GM06990 (cell line): Measurements from ENCODE around the gene DBF4B.

Experiments
- DNase-seq: peaks from one replicate; pipeline ENCODE4 v3.0.0-alpha.2; 2011; ENCODE audit not compliant: insufficient read length; ENCODE audit errors: extremely low read depth
- H3K27me3 ChIP-seq: replicated peaks from 2 replicates; pipeline ENCODE4 v1.6.0; 2011; ENCODE audit warnings: low read length; ENCODE audit not compliant: control insufficient read depth, insufficient read depth
- H3K36me3 ChIP-seq: 2 replicates; pipeline ENCODE4 v1.5.1; 2011; ENCODE audit warnings: low read length; ENCODE audit not compliant: control insufficient read depth, insufficient read depth
- H3K4me3 ChIP-seq: replicated peaks from 2 replicates; pipeline ENCODE4 v1.5.1; 2011; ENCODE audit warnings: low read depth, mild to moderate bottlenecking, control low read depth, low read length
- CTCF ChIP-seq: IDR thresholded peaks from 2 replicates; pipeline ENCODE4 v1.5.1; 2011; ENCODE audit warnings: low read length, control low read depth, mild to moderate bottlenecking, inconsistent platforms; ENCODE audit not compliant: insufficient read depth, poor library complexity, severe bottlenecking

The DBF4B gene

GRCh38 chr17:44749076-44749979 lies 40.9 kb downstream of the DBF4B start:
- DNase-seq: no peak
- H3K36me3 ChIP-seq: peaks cover 27% of the 10 kb centered on the region
- no peaks in the 10 kb centered on the region for H3K27me3 ChIP-seq
- no peak overlapping the region for H3K4me3 ChIP-seq
- no peak for TF ChIP-seq CTCF

DNA sequence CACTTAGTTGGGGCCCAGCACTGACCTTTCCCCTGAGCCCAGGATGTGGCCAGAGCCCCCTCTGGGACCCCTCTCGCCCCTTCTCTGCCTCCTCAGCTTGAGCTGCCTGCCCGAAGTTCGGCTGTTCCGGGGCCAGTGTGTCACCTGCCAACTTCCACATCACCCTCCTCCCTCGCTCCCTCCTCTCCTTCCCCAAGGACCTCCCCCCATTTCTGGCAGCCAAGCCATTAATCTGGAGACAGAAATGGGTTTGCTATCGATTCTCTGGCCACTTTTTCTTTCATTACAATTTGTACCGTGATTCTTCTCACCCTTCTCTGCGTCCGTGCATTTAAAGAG lies 41.5 kb downstream of the DBF4B start:
- no peak for DNase-seq
- Histone ChIP-seq H3K27me3 (no peaks in the 10 kb centered on the region), H3K4me3 (no peak overlapping the region), H3K36me3 (peaks cover 27% of the 10 kb centered on the region)
- TF ChIP-seq CTCF: no peak

DNA sequence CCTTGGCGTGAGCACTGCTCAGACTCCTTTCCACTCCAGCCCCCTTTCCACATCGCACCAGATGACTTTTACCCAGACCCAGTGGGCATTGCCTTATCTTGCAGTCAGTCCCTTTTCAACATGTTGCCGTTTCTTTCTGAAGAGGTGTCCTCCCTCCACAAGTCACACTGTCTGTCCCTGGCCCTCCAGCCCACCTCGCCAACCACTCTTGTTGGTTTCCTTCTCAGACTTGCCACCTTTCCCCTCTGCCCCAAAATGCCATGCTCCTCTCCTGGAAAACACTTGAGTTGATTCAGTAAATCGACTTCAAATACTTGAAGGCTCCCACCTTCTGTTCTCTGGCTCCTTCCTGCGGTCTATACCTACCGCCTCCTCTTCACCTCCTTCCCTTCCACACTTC lies 42.9 kb downstream of the DBF4B start:
- TF ChIP-seq CTCF: no peak
- H3K36me3 ChIP-seq: peaks cover 25% of the 10 kb centered on the region
- no peak overlapping the region for H3K4me3 ChIP-seq
- no peak for DNase-seq
- no peaks in the 10 kb centered on the region for H3K27me3 ChIP-seq

DNA sequence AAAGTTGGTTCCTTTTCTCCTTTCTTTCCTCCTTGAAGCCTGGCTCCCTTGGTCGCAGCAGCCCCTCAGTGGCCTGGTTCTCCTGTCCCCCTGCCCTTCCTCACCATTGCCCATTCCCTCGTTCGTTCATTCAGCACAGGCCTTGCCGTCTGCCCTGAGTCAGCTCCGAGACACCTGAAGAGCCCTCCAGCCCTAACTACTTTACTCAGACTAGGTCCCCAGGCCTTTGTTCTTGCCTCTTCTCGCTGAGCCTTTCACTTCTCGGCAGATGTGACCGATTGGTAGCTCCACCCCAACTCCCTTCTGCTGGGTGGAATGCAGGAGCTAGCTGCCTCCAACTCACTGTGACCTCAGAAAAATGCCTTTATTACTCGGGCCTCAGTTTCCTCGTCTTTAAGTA lies 43.3 kb downstream of the DBF4B start:
- TF ChIP-seq CTCF: no peak
- H3K36me3 ChIP-seq: peaks cover 24% of the 10 kb centered on the region
- no peak for DNase-seq

GRCh38 chr17:44752953-44753861 lies 44.7 kb downstream of the DBF4B start:
- no peak for DNase-seq
- Histone ChIP-seq H3K4me3 (no peak overlapping the region), H3K36me3 (peaks cover 13% of the 10 kb centered on the region), H3K27me3 (no peaks in the 10 kb centered on the region)
- no peak for TF ChIP-seq CTCF

More for the DNA sequence above, 43.3 kb downstream of the DBF4B start:
- H3K4me3 ChIP-seq: no peak overlapping the region
- no peaks in the 10 kb centered on the region for H3K27me3 ChIP-seq
